Activated T-helper 1 cell treated with anti-CD3 and anti-CD28 coated beads, Interleukin-12 subunit alpha, Interleukin-12 subunit beta, Interleukin-2, Interleukin-4 antibody, amounts not matched to agents 30 ng/mL and 10 ng/mL and 1 ng/mL, durations not matched to agents 14 hours and 24 hours and 36 hours (primary cell): Measurements from ENCODE around the gene ANO8. TPM values are rescaled to one million over a fixed set of nuclear protein-coding genes. Genes with fewer than 3 reads are reported as not detected.

Source experiments
- DNase-seq: peaks from one replicate; pipeline ENCODE4 v3.0.0; 2021; ENCODE audit warnings: low spot score
- H3K27ac Mint-ChIP-seq: one replicate; pipeline ENCODE4 v1.8.0; 2021; ENCODE audit warnings: mild to moderate bottlenecking, mixed read lengths
- H3K27me3 Mint-ChIP-seq: one replicate; pipeline ENCODE4 v1.8.0; 2022; ENCODE audit warnings: mild to moderate bottlenecking, moderate library complexity, mixed read lengths; ENCODE audit not compliant: insufficient read depth
- H3K36me3 Mint-ChIP-seq: one replicate; pipeline ENCODE4 v1.8.0; 2021; ENCODE audit warnings: low read depth, mixed read lengths
- H3K4me1 Mint-ChIP-seq: one replicate; pipeline ENCODE4 v1.8.0; 2021; ENCODE audit warnings: low read depth, mixed read lengths
- H3K4me3 Mint-ChIP-seq: one replicate; pipeline ENCODE4 v1.8.0; 2021; ENCODE audit warnings: mild to moderate bottlenecking, moderate library complexity, mixed read lengths
- H3K9me3 Mint-ChIP-seq: one replicate; pipeline ENCODE4 v1.8.0; 2021; ENCODE audit warnings: mixed read lengths
- intact Hi-C: fragments of 100-400 bp; cut with micrococcal nuclease; formaldehyde crosslinking; loops from one replicate; pipeline ENCODE4 v1.15.1; 2024
- total RNA-seq: library from RNA; stranded (reverse); gene quantifications from 2 replicates; pipeline ENCODE4 v1.2.3, GENCODE V29; 2022

Gene ANO8
- total RNA-seq, 1 donor from 2014 or later = 6.6 TPM

GRCh38 chr19:17329366-17330261 lies 5.0 kb downstream of the ANO8 start:
- Mint-ChIP-seq H3K4me1 (peaks cover 14% of the 10 kb centered on the region), H3K9me3 (no peaks in the 10 kb centered on the region), H3K27ac (no peak overlapping the region), H3K36me3 (peaks cover 7% of the 10 kb centered on the region), H3K27me3 (peaks cover 10% of the 10 kb centered on the region), H3K4me3 (peak overlapping the region; percentile 64)
- DNase-seq = no peak
- intact Hi-C loops = no loop called here

GRCh38 chr19:17328517-17329365 lies 5.9 kb downstream of the ANO8 start:
- Mint-ChIP-seq H3K4me3 (peak overlapping the region; percentile 64), H3K27me3 (peaks cover 9% of the 10 kb centered on the region), H3K27ac (no peak overlapping the region), H3K36me3 (peaks cover 5% of the 10 kb centered on the region), H3K4me1 (peaks cover 10% of the 10 kb centered on the region), H3K9me3 (no peaks in the 10 kb centered on the region)
- DNase-seq = no peak
- intact Hi-C loops = loop anchor here (1.0 kb wide), 1 partner anchor 9 kb away; the partner anchor contains the start of gene GTPBP3

GRCh38 chr19:17327654-17328516 lies 6.8 kb downstream of the ANO8 start:
- no peak for DNase-seq
- Mint-ChIP-seq H3K4me1 (peaks cover 4% of the 10 kb centered on the region), H3K27ac (no peak overlapping the region), H3K4me3 (peak overlapping the region; percentile 64), H3K9me3 (no peaks in the 10 kb centered on the region), H3K36me3 (peaks cover 4% of the 10 kb centered on the region), H3K27me3 (peaks cover 8% of the 10 kb centered on the region)
- intact Hi-C loops = loop anchor here (1.0 kb wide), 1 partner anchor 9 kb away; the partner anchor contains the start of gene GTPBP3

- peaks cover 8% of the 10 kb centered on the region for H3K27me3 Mint-ChIP-seq
- no peak overlapping the region for H3K4me3 Mint-ChIP-seq
- no peaks in the 10 kb centered on the region for H3K4me1 Mint-ChIP-seq
- H3K9me3 Mint-ChIP-seq = no peaks in the 10 kb centered on the region
- intact Hi-C loops = no loop called here
- no peak for DNase-seq
- H3K36me3 Mint-ChIP-seq = peaks cover 7% of the 10 kb centered on the region
- H3K27ac Mint-ChIP-seq = no peak overlapping the region
Measured at GRCh38 chr19:17327068-17327653, 7.5 kb downstream of the ANO8 start.

- H3K27me3 Mint-ChIP-seq = peaks cover 8% of the 10 kb centered on the region
- intact Hi-C loops = no loop called here
- no peaks in the 10 kb centered on the region for H3K4me1 Mint-ChIP-seq
- no peak overlapping the region for H3K4me3 Mint-ChIP-seq
- H3K36me3 Mint-ChIP-seq = peaks cover 7% of the 10 kb centered on the region
- no peak for DNase-seq
- H3K27ac Mint-ChIP-seq = no peak overlapping the region
- no peaks in the 10 kb centered on the region for H3K9me3 Mint-ChIP-seq
Measured at GRCh38 chr19:17326595-17326966, 8.1 kb downstream of the ANO8 start.

- no peaks in the 10 kb centered on the region for H3K9me3 Mint-ChIP-seq
- intact Hi-C loops = no loop called here
- H3K36me3 Mint-ChIP-seq = peaks cover 7% of the 10 kb centered on the region
- H3K4me1 Mint-ChIP-seq = no peaks in the 10 kb centered on the region
- H3K27ac Mint-ChIP-seq = no peak overlapping the region
- no peak for DNase-seq
- peaks cover 8% of the 10 kb centered on the region for H3K27me3 Mint-ChIP-seq
- H3K4me3 Mint-ChIP-seq = no peak overlapping the region
Measured at GRCh38 chr19:17325881-17326594, 8.6 kb downstream of the ANO8 start.

GRCh38 chr19:17325133-17325532 lies 9.5 kb downstream of the ANO8 start:
- Mint-ChIP-seq H3K27me3 (peaks cover 4% of the 10 kb centered on the region), H3K36me3 (peaks cover 8% of the 10 kb centered on the region), H3K4me3 (no peak overlapping the region), H3K9me3 (no peaks in the 10 kb centered on the region), H3K27ac (no peak overlapping the region), H3K4me1 (no peaks in the 10 kb centered on the region)
- intact Hi-C loops = no loop called here
- no peak for DNase-seq

- Mint-ChIP-seq H3K36me3 (peaks cover 11% of the 10 kb centered on the region), H3K9me3 (no peaks in the 10 kb centered on the region), H3K27me3 (no peaks in the 10 kb centered on the region), H3K4me3 (no peak overlapping the region), H3K27ac (no peak overlapping the region), H3K4me1 (no peaks in the 10 kb centered on the region)
- no peak for DNase-seq
- intact Hi-C loops = no loop called here
Measured at GRCh38 chr19:17324357-17325114, 10.1 kb downstream of the ANO8 start.

- Mint-ChIP-seq H3K9me3 (no peaks in the 10 kb centered on the region), H3K4me3 (no peak overlapping the region), H3K4me1 (no peaks in the 10 kb centered on the region), H3K27me3 (no peaks in the 10 kb centered on the region), H3K36me3 (peaks cover 11% of the 10 kb centered on the region), H3K27ac (no peak overlapping the region)
- DNase-seq = no peak
- intact Hi-C loops = no loop called here
Measured at GRCh38 chr19:17323964-17324332, 10.7 kb downstream of the ANO8 start.

- intact Hi-C loops = no loop called here
- Mint-ChIP-seq H3K4me3 (peak overlapping the region; percentile 42), H3K27ac (no peak overlapping the region), H3K9me3 (no peaks in the 10 kb centered on the region), H3K27me3 (no peaks in the 10 kb centered on the region), H3K4me1 (no peaks in the 10 kb centered on the region), H3K36me3 (peaks cover 11% of the 10 kb centered on the region)
- no peak for DNase-seq
Measured at GRCh38 chr19:17323300-17323963, 11.2 kb downstream of the ANO8 start.

GRCh38 chr19:17322854-17323253 lies 11.8 kb downstream of the ANO8 start:
- Mint-ChIP-seq H3K36me3 (peaks cover 11% of the 10 kb centered on the region), H3K9me3 (no peaks in the 10 kb centered on the region), H3K4me1 (no peaks in the 10 kb centered on the region), H3K27me3 (no peaks in the 10 kb centered on the region), H3K4me3 (no peak overlapping the region), H3K27ac (no peak overlapping the region)
- no peak for DNase-seq
- intact Hi-C loops = no loop called here
